Smooth muscle cell (in vitro differentiated cells): ENCODE results near the gene AHCY. TPM values are rescaled to one million over a fixed set of nuclear protein-coding genes. Genes with fewer than 3 reads are reported as not detected.

ENCODE experiments used
- DNase-seq: peaks from one replicate; lab custom pipeline; 2025; ENCODE audit not compliant: unreplicated experiment; lab: John Stamatoyannopoulos, UW
- H2AFZ ChIP-seq: fragments of 200-600 bp; sonication (generic); 2 replicates; pipeline ENCODE4 v1.6.0; 2016; ENCODE audit warnings: antibody characterized with exemption, low read depth, mild to moderate bottlenecking
- H3F3A ChIP-seq: fragments of 200-600 bp; sonication (generic); 2 replicates; pipeline ENCODE4 v1.6.0; 2017; ENCODE audit warnings: antibody characterized with exemption, low read depth
- H3K27ac ChIP-seq: fragments of 200-600 bp; sonication (generic); 2 replicates; pipeline ENCODE4 v1.5.1; 2016; ENCODE audit warnings: low read depth, mild to moderate bottlenecking
- H3K27me3 ChIP-seq: fragments of 200-600 bp; sonication (generic); 2 replicates; pipeline ENCODE4 v1.6.1; 2016; ENCODE audit warnings: low read depth, mild to moderate bottlenecking
- H3K36me3 ChIP-seq: fragments of 200-600 bp; sonication (generic); 2 replicates; pipeline ENCODE4 v1.5.1; 2016; ENCODE audit warnings: low read depth
- H3K4me1 ChIP-seq: fragments of 200-600 bp; sonication (generic); 2 replicates; pipeline ENCODE4 v1.5.1; 2016; ENCODE audit warnings: low read depth
- H3K4me2 ChIP-seq: fragments of 200-600 bp; sonication (generic); 2 replicates; pipeline ENCODE4 v1.6.0; 2016; ENCODE audit warnings: mild to moderate bottlenecking
- H3K4me3 ChIP-seq: fragments of 200-600 bp; sonication (generic); 2 replicates; pipeline ENCODE4 v1.5.1; 2016; ENCODE audit warnings: mild to moderate bottlenecking
- H3K79me2 ChIP-seq: fragments of 200-600 bp; sonication (generic); 2 replicates; pipeline ENCODE4 v1.6.0; 2016; ENCODE audit warnings: low read depth, mild to moderate bottlenecking
- H3K9ac ChIP-seq: fragments of 200-600 bp; sonication (generic); 2 replicates; pipeline ENCODE4 v1.6.0; 2016; ENCODE audit warnings: low read depth
- H3K9me3 ChIP-seq: fragments of 200-600 bp; sonication (generic); replicated peaks from 2 replicates; pipeline ENCODE4 v1.5.1; 2016; ENCODE audit warnings: low read depth
- H4K20me1 ChIP-seq: fragments of 200-600 bp; sonication (generic); 2 replicates; pipeline ENCODE4 v1.6.0; 2016; ENCODE audit warnings: low read depth
- CTCF ChIP-seq: fragments of 200-600 bp; sonication (generic); IDR thresholded peaks from 2 replicates; pipeline ENCODE4 v1.5.1; 2017; ENCODE audit warnings: borderline replicate concordance, mild to moderate bottlenecking, antibody characterized with exemption; ENCODE audit not compliant: insufficient read depth, poor library complexity, severe bottlenecking
- WGBS: methylation state at CpG from one replicate; pipeline ENCODE4 v1.1.7; 2016; ENCODE audit warnings: low lambda C conversion rate; 5-methylcytosine and 5-hydroxymethylcytosine counted together
- polyA plus RNA-seq: library from polyadenylated mRNA; unstranded; fragments of >200 nt; fragmentation: Nextera tagmentation; extraction: Ambion mirVana; gene quantifications from 2 replicates; pipeline ENCODE4 v1.2.1, GENCODE V29; 2016
- total RNA-seq: library from RNA; depleted of rRNA; stranded (reverse); fragments of >200 nt; gene quantifications from 2 replicates; pipeline ENCODE4 v1.2.3, GENCODE V29; 2014

Gene AHCY
- total and polyA plus RNA-seq, 2 experiments from 2014 or later, result 39.4 to 73.8 TPM

GRCh38 chr20:34302312-34302722, 838 bp downstream of the AHCY start:
- Histone ChIP-seq H3K4me2 (peak overlapping the region; percentile 99), H3K36me3 (no peaks in the 10 kb centered on the region), H2AFZ (peak overlapping the region; percentile 98), H3K27ac (peak overlapping the region; percentile 88), H3K27me3 (no peaks in the 10 kb centered on the region), H3K4me3 (peak overlapping the region; percentile 92), H4K20me1 (peaks cover 13% of the 10 kb centered on the region), H3K9ac (peak overlapping the region; percentile 90), H3K4me1 (peaks cover 14% of the 10 kb centered on the region), H3K79me2 (peaks cover 45% of the 10 kb centered on the region), H3K9me3 (no peaks in the 10 kb centered on the region), H3F3A (peaks cover 8% of the 10 kb centered on the region)
- no peak for DNase-seq
- TF ChIP-seq CTCF, result no peak
- 23% methylated on average over 9 of the region's 9 CpGs for WGBS

GRCh38 chr20:34301587-34302311, 1.4 kb downstream of the AHCY start:
- peaks cover 18% of the 10 kb centered on the region for H4K20me1 ChIP-seq
- peak overlapping the region; percentile 99 for H3K4me2 ChIP-seq
- TF ChIP-seq CTCF, result no peak
- peak overlapping the region; percentile 90 for H3K9ac ChIP-seq
- H3K4me1 ChIP-seq, result peaks cover 14% of the 10 kb centered on the region
- H3K27ac ChIP-seq, result peak overlapping the region; percentile 88
- H2AFZ ChIP-seq, result peak overlapping the region; percentile 98
- H3F3A ChIP-seq, result peaks cover 8% of the 10 kb centered on the region
- WGBS, result 91% methylated on average over 17 of the region's 17 CpGs
- peaks cover 50% of the 10 kb centered on the region for H3K79me2 ChIP-seq
- no peak for DNase-seq
- H3K4me3 ChIP-seq, result peak overlapping the region; percentile 92
- H3K27me3 ChIP-seq, result no peaks in the 10 kb centered on the region
- no peaks in the 10 kb centered on the region for H3K36me3 ChIP-seq
- H3K9me3 ChIP-seq, result no peaks in the 10 kb centered on the region

GRCh38 chr20:34300809-34301586, 2.2 kb downstream of the AHCY start:
- no peak overlapping the region for H3K27ac ChIP-seq
- H3F3A ChIP-seq, result peaks cover 8% of the 10 kb centered on the region
- no peaks in the 10 kb centered on the region for H3K9me3 ChIP-seq
- peaks cover 57% of the 10 kb centered on the region for H3K79me2 ChIP-seq
- no peaks in the 10 kb centered on the region for H3K36me3 ChIP-seq
- DNase-seq, result no peak
- 83% methylated on average over 7 of the region's 7 CpGs for WGBS
- H4K20me1 ChIP-seq, result peaks cover 25% of the 10 kb centered on the region
- no peaks in the 10 kb centered on the region for H3K27me3 ChIP-seq
- no peak overlapping the region for H3K4me2 ChIP-seq
- no peak overlapping the region for H3K4me3 ChIP-seq
- H2AFZ ChIP-seq, result no peak overlapping the region
- TF ChIP-seq CTCF, result no peak
- H3K4me1 ChIP-seq, result peaks cover 14% of the 10 kb centered on the region
- no peak overlapping the region for H3K9ac ChIP-seq
